ENCODE data around the gene TRIO. TPM values are rescaled to one million over a fixed set of nuclear protein-coding genes. Genes with fewer than 3 reads are reported as not detected.

TRIO gene
- total RNA-seq, 2 experiments from 2014 or later: 3.7 to 4.2 TPM

DNA sequence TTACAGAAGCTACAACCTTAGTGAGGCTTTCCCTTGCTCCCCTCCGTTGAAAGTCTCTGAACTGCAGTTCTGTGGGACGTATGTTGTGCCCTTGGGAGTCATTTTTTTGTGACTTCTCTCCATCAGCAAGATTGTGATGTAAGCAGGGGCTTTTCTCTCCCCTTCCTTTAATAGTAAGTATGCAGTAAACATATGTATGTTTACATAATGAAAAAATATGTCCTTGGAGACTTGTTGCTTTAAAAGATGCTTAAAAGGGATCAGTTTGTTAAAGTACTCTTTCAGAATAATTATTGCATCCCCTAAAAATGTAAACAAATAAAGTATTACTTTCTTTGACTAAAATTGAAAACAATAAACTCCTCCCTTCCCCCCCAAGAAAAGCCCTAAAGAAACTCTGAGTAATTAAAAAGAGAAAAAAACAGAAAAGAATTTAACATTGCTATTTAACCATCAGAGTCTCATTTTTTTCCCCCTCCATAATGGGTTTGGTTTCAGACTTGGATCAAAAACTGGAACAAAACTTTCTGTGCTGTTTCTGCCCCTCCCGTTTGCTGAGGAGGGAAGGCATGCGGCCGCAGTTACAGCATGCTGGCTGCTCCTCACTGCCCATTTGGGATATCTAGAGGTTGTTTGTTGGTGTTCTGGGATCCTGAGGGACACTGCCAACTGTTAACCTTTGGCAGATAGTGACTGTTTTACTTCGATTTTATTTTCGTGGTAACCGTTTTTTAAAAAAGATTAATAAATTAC is 40.2 kb downstream of the TRIO start:
- H3K4me1 Mint-ChIP-seq: no peaks in the 10 kb centered on the region
- no peaks in the 10 kb centered on the region for H3K36me3 Mint-ChIP-seq (ENCODE audit: low read depth)
- CTCF ChIA-PET: interaction anchor here (0.7 kb wide), 1 partner anchor 199 kb away, joined by 4 read pairs; no protein-coding TSS in a partner anchor
- POLR2A ChIA-PET: no interaction called here
- no peak for DNase-seq
- H3K9me3 Mint-ChIP-seq: no peaks in the 10 kb centered on the region
- H3K27ac Mint-ChIP-seq: no peak overlapping the region
- peaks cover 3% of the 10 kb centered on the region for H3K27me3 Mint-ChIP-seq
- no peak overlapping the region for H3K4me3 Mint-ChIP-seq

DNA sequence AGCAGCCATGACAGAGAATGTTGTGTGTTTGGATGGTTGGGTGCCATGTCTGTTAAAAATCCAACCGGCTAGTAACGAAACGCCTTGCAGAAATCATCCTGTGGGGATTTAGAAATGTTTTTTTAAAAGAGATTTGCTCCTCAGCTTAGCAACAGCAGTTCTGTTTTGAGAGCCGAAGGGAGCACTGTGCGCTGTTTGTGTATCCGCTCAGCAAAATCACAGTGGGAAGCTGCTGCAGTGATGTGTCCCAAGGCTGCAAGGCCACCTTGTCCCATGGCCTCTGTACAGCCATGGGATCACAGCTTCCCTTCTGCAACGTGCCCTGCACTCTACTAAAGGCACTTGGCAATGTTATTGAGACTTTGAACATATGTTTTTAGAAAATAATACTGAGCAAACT is 40.9 kb downstream of the TRIO start:
- peaks cover 7% of the 10 kb centered on the region for H3K27me3 Mint-ChIP-seq
- H3K9me3 Mint-ChIP-seq: no peaks in the 10 kb centered on the region
- no peaks in the 10 kb centered on the region for H3K36me3 Mint-ChIP-seq (ENCODE audit: low read depth)
- POLR2A ChIA-PET: no interaction called here
- no peak for DNase-seq
- CTCF ChIA-PET: no interaction called here
- H3K4me1 Mint-ChIP-seq: no peaks in the 10 kb centered on the region
- H3K27ac Mint-ChIP-seq: no peak overlapping the region
- H3K4me3 Mint-ChIP-seq: no peak overlapping the region

DNA sequence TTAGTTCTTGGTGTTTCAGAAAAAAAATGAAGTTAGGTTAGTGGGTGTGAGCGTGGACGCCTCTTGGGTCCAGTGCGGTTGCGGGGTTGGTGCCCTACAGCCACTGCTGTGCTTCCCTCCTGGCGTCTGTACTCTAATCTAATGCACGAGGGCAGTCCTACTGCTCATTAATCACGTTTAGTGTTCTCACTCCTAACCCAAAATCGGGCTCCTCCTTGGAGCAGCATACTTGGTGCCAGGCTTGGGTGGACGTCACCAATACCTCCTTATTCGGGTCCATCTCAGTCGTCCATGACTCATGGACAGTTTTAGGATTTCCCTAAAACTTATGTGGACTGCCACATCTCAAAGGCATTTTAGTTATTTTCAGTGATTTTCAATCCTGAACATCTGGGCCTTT is 41.6 kb downstream of the TRIO start:
- no peak overlapping the region for H3K27ac Mint-ChIP-seq
- POLR2A ChIA-PET: interaction anchor here (0.6 kb wide), 1 partner anchor 24 kb away, joined by 3 read pairs; no protein-coding TSS in a partner anchor

DNA sequence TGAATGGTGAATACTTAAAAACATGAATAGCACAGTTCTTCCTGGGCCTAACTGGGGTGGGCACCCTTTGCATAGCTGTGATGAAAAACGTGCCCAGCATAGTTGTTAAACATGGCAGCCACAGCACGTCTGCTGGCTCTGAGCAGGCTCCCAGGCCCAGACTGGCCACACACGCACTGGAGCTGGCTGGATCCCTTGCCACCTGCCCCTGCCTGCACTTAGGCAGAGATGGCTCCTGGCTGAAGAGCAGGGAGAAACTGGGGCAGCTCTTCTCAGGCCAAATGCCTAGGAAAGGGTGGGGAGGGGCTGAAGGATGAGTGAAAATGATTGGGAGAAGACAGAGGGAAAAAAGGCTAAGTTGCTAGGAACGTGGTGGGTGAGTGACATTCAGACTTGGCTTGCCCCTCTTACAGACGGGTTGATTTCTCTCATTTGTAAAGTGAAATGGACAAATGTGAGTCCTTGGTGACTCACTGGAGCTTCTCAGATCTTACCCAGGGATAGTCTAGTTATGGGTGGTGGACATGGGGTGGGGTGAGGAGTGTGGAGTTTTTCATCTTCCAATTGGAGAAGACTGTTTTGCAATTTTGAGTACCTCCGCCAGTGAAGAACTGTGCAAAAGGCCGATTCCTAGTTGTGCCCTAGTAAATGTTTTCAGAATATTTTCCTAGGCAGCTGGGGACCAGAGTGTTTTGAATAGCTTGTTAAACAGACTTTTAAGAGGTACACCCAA is 42.4 kb downstream of the TRIO start:
- CTCF ChIA-PET: interaction anchor here (0.5 kb wide), 1 partner anchor 1117 kb away, joined by 3 read pairs; no protein-coding TSS in a partner anchor
- POLR2A ChIA-PET: interaction anchor here (0.6 kb wide), 1 partner anchor 25 kb away, joined by 3 read pairs; no protein-coding TSS in a partner anchor
- no peak for DNase-seq
- no peaks in the 10 kb centered on the region for H3K9me3 Mint-ChIP-seq
- H3K27me3 Mint-ChIP-seq: peaks cover 7% of the 10 kb centered on the region
- H3K4me3 Mint-ChIP-seq: no peak overlapping the region
- H3K4me1 Mint-ChIP-seq: no peaks in the 10 kb centered on the region
- H3K36me3 Mint-ChIP-seq (ENCODE audit: low read depth): no peaks in the 10 kb centered on the region
- no peak overlapping the region for H3K27ac Mint-ChIP-seq

More for the DNA sequence above, 41.6 kb downstream of the TRIO start:
- H3K36me3 Mint-ChIP-seq (ENCODE audit: low read depth): no peaks in the 10 kb centered on the region
- no peak overlapping the region for H3K4me3 Mint-ChIP-seq
- no peak for DNase-seq
- no peaks in the 10 kb centered on the region for H3K9me3 Mint-ChIP-seq
- no peaks in the 10 kb centered on the region for H3K4me1 Mint-ChIP-seq
- CTCF ChIA-PET: no interaction called here
- peaks cover 7% of the 10 kb centered on the region for H3K27me3 Mint-ChIP-seq

DNA sequence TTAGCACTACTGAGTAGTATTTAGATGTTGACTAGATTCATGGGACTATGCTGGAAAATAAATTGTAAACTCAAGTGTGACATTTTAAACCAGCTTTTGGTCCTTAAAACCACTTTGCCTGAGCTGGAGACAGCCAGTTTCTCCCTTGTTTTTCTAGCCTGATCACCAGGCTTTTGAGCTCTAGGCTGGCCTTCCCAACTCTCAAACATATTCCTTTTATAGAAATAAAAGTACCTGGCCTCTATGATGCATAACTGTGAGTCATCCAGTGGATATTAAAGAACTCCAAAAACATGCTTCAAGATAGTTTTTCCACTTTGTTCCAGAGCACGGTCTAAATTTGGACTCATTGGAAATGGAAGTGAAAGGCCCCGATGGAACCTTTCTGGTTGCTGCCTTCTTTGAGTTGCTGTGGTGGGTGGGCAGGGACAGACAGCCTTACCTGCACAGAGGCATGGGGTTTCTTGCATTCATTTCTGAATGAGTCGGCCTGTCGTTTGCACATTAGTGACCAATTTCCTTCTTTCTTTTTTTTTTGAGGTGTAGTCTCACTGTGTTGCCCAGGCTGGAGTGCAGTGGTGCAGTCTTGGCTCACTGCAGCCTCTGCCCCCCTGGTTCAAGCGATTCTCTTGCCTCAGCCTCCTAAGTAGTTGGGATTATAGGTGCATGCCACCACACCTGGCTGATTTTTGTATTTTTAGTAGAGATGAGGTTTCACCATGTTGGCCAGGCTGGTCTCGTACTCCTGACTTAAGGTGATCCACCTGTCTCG is 43.1 kb downstream of the TRIO start:
- ChIA-PET CTCF (no interaction called here), POLR2A (no interaction called here)
- no peak overlapping the region for H3K4me3 Mint-ChIP-seq
- H3K27ac Mint-ChIP-seq: no peak overlapping the region
- no peaks in the 10 kb centered on the region for H3K9me3 Mint-ChIP-seq
- H3K4me1 Mint-ChIP-seq: no peaks in the 10 kb centered on the region
- no peak for DNase-seq
- peaks cover 7% of the 10 kb centered on the region for H3K27me3 Mint-ChIP-seq
- no peaks in the 10 kb centered on the region for H3K36me3 Mint-ChIP-seq (ENCODE audit: low read depth)

DNA sequence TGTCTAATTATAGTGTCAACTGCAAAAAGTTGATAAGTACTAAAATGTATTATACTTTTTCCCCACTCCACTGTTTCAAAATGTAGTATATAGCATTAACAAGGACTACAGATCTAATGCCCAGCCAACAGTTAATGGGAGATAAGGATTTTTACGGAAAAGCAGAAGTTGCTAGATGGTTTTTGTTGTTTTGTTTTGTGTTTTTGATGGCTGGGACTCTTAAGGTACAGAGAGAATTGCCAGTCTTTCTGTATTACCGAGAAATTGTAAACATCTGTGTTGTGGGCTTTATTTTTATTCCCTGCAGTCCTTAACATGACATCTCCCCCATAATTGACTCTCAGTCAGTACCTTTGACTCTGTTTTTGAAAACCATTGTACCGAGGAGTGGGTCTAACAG is 44.0 kb downstream of the TRIO start:
- CTCF ChIA-PET: no interaction called here

DNA sequence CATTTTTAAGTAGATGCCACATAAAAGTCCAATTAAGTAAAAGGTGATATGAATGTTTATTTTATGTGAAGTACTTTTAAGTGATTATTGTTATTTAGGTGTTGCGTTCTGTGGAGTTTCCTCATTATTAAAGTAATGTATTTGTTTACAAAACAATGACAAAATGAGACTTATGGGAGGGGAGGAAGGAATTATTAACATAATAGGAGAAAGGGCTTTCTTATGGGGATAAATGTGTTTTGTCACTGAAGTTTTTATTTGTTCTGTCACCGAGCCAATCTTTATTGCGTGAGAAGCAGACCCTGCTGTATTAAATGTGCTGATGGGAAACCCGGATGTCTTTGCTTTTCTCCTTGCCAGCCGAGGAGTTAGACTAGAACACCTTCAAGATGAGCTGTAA is 44.5 kb downstream of the TRIO start:
- POLR2A ChIA-PET: no interaction called here
- Mint-ChIP-seq H3K27me3 (peaks cover 7% of the 10 kb centered on the region), H3K36me3 (ENCODE audit: low read depth) (no peaks in the 10 kb centered on the region), H3K4me3 (no peak overlapping the region), H3K4me1 (no peaks in the 10 kb centered on the region), H3K9me3 (no peaks in the 10 kb centered on the region), H3K27ac (no peak overlapping the region)
- DNase-seq: no peak
- CTCF ChIA-PET: no interaction called here

More for the DNA sequence above, 44.0 kb downstream of the TRIO start:
- no peaks in the 10 kb centered on the region for H3K4me1 Mint-ChIP-seq
- POLR2A ChIA-PET: no interaction called here
- H3K27me3 Mint-ChIP-seq: peaks cover 7% of the 10 kb centered on the region
- H3K9me3 Mint-ChIP-seq: no peaks in the 10 kb centered on the region
- DNase-seq: no peak
- no peaks in the 10 kb centered on the region for H3K36me3 Mint-ChIP-seq (ENCODE audit: low read depth)
- no peak overlapping the region for H3K4me3 Mint-ChIP-seq
- no peak overlapping the region for H3K27ac Mint-ChIP-seq

DNA sequence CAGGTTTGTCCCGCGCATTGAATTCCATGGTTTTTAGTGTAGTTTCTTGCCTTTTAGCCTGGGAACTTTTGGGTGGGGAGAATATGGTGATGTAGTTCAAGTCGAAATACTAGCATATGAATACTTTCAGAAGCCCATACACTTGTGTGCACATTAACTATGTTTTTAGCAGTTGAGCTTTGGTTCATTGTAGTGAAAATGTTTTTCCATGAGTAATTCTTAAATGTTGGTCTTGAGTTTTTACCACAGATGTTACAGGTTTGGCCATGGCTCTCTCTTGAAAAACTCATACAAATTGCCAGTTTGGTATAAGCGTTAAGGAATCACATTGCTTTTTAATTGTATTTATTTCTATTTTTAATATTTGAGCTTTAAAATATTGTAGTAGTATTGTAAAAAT is 45.6 kb downstream of the TRIO start:
- H3K4me1 Mint-ChIP-seq: no peaks in the 10 kb centered on the region
- no peaks in the 10 kb centered on the region for H3K9me3 Mint-ChIP-seq
- peaks cover 9% of the 10 kb centered on the region for H3K27me3 Mint-ChIP-seq
- H3K36me3 Mint-ChIP-seq (ENCODE audit: low read depth): no peaks in the 10 kb centered on the region
- CTCF ChIA-PET: no interaction called here
- DNase-seq: no peak
- no peak overlapping the region for H3K4me3 Mint-ChIP-seq
- POLR2A ChIA-PET: no interaction called here
- no peak overlapping the region for H3K27ac Mint-ChIP-seq

DNA sequence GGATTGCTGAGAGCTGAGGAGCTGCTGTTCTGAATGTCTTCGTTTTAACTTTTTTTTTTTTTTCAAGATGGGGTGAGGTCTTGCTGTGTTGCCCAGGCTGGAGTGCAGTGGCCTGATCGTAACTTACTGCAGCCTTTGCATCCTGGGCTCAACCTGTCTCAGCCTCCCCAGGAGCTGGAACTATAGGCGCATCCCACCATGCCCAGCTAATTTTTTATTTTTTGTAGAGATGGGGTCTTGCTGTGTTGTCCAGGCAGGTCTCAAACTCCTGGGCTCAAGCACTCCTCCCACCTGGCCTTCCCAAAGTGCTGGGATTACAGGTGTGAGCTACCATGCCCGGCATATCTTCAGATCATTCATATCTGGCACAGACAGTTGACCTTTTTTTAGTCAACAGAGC is 46.5 kb downstream of the TRIO start:
- Mint-ChIP-seq H3K9me3 (no peaks in the 10 kb centered on the region), H3K36me3 (ENCODE audit: low read depth) (no peaks in the 10 kb centered on the region), H3K4me3 (no peak overlapping the region), H3K27me3 (peaks cover 10% of the 10 kb centered on the region), H3K4me1 (no peaks in the 10 kb centered on the region), H3K27ac (no peak overlapping the region)
- DNase-seq: no peak
- ChIA-PET POLR2A (no interaction called here), CTCF (no interaction called here)

DNA sequence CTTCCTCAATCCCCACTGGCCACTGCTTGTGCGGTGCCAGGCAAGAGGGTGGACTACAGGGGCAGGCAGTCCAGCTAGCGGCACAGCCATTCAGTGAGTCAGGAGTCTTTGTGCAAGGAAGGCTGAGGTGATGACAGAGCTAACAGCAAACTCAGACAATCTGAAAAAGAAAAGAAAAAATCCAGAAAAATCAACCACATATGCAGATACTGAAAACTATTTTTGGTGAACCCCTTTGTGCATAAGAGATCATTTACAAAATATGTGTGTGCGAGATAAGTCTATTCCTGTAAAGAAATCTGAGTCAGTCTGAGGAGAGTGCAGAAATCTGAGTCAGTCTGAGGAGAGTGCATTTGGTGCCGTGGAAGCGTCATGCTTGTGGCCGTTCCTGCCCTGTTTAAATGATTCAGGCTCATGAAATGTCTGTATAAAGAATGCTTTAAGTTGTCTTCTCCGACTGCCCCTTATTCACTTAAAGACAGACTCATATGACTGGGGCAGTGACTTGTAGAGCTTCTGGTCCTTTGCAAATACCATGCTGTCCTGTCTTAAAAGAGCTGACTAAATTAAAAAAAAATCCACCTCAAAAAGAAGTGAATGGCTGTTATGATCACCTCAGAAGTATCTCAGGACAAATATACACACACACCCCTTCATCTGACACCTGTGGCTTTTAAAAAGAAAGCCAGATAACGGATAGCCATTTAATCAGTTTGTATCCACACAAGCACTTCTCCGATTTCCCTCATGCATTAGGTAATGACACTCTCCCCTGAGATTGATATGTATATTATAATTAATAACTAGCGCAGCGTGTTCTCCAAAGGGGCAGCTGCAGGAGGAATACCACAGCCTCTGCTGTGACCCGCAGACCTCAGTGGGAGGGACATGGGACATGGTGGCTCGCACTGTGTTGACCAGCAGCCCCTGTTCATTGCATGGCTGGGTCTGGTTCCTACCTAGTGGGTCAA is 47.3 kb downstream of the TRIO start:
- no peaks in the 10 kb centered on the region for H3K9me3 Mint-ChIP-seq
- no peaks in the 10 kb centered on the region for H3K36me3 Mint-ChIP-seq (ENCODE audit: low read depth)
- H3K27me3 Mint-ChIP-seq: peaks cover 15% of the 10 kb centered on the region

DNA sequence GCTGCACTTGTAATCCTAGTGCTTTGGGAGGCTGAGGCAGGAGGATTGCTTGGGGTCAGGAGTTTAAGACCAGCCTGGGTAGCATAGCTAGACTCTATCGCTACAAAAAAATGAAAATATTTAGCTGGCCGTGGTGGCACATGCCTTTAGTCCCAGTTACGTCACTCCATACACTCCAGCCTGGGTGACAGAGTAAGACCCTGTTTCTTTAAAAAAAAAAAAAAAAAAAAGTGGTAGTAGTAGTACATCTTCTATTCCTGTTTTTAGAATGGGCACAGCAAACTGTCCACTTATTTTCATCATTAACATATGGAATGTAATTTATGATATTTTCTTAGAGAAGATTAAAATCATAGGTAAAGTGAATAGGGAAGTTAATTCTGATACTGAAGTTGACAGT is 48.2 kb downstream of the TRIO start:
- DNase-seq: no peak
- CTCF ChIA-PET: no interaction called here
- H3K4me3 Mint-ChIP-seq: no peak overlapping the region
- POLR2A ChIA-PET: no interaction called here
- H3K27me3 Mint-ChIP-seq: peaks cover 17% of the 10 kb centered on the region
- no peaks in the 10 kb centered on the region for H3K36me3 Mint-ChIP-seq (ENCODE audit: low read depth)
- no peaks in the 10 kb centered on the region for H3K9me3 Mint-ChIP-seq
- H3K27ac Mint-ChIP-seq: no peak overlapping the region
- H3K4me1 Mint-ChIP-seq: no peaks in the 10 kb centered on the region

More for the DNA sequence above, 47.3 kb downstream of the TRIO start:
- CTCF ChIA-PET: no interaction called here
- H3K4me1 Mint-ChIP-seq: no peaks in the 10 kb centered on the region
- no peak overlapping the region for H3K27ac Mint-ChIP-seq
- no peak overlapping the region for H3K4me3 Mint-ChIP-seq
- DNase-seq: no peak
- POLR2A ChIA-PET: no interaction called here

DNA sequence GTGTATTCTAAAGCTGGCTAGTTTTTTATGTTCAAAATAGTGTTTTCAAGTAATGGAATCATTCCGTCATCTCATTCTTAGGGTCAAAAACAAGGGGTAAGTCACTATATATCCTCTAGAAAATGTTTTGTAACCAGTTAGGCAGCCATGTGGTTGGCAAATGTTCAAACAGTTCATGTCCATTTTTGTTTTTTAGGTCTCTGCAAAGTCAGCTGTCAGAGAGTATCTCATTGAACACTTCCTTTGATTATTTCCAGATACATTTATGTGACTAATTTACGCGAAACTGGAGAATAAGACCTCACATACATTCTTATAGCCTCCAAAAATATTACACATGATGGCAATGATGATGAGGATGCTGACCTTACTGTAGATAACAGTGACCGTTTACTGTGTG is 50.4 kb downstream of the TRIO start:
- CTCF ChIA-PET: no interaction called here
- Mint-ChIP-seq H3K9me3 (no peaks in the 10 kb centered on the region), H3K4me1 (no peaks in the 10 kb centered on the region), H3K4me3 (no peak overlapping the region), H3K36me3 (ENCODE audit: low read depth) (no peaks in the 10 kb centered on the region), H3K27me3 (peaks cover 12% of the 10 kb centered on the region), H3K27ac (no peak overlapping the region)
- no peak for DNase-seq
- POLR2A ChIA-PET: no interaction called here
